ENCODE data around the gene CASP7.

The CASP7 gene

GRCh38 chr10:113712755-113713639, 33.3 kb downstream of the CASP7 start:
- DNase-seq (ENCODE audit: low spot score) = no peak

- no peak for DNase-seq (ENCODE audit: low spot score)
Measured at GRCh38 chr10:113713640-113713982, 33.9 kb downstream of the CASP7 start.

- no peak for DNase-seq (ENCODE audit: low spot score)
Measured at GRCh38 chr10:113716109-113716910, 36.6 kb downstream of the CASP7 start.

- DNase-seq (ENCODE audit: low spot score) = no peak
Measured at GRCh38 chr10:113718969-113719822, 39.5 kb downstream of the CASP7 start.

GRCh38 chr10:113720386-113720785, 40.7 kb downstream of the CASP7 start:
- DNase-seq (ENCODE audit: low spot score) = no peak

GRCh38 chr10:113732160-113732881, 52.6 kb downstream of the CASP7 start:
- no peak for DNase-seq (ENCODE audit: low spot score)

GRCh38 chr10:113732966-113733365, 53.3 kb downstream of the CASP7 start:
- DNase-seq (ENCODE audit: low spot score) = no peak

GRCh38 chr10:113733635-113734034, 53.9 kb downstream of the CASP7 start:
- no peak for DNase-seq (ENCODE audit: low spot score)

- no peak for DNase-seq (ENCODE audit: low spot score)
Measured at GRCh38 chr10:113735913-113736312, 56.2 kb downstream of the CASP7 start.

GRCh38 chr10:113736576-113736975, 56.9 kb downstream of the CASP7 start:
- no peak for DNase-seq (ENCODE audit: low spot score)

- DNase-seq (ENCODE audit: low spot score) = no peak
Measured at GRCh38 chr10:113739031-113739430, 59.3 kb downstream of the CASP7 start.

- DNase-seq (ENCODE audit: low spot score) = no peak
Measured at GRCh38 chr10:113739577-113739976, 59.9 kb downstream of the CASP7 start.

- no peak for DNase-seq (ENCODE audit: low spot score)
Measured at GRCh38 chr10:113740850-113741249, 61.1 kb downstream of the CASP7 start.

- DNase-seq (ENCODE audit: low spot score) = no peak
Measured at GRCh38 chr10:113742466-113742865, 62.8 kb downstream of the CASP7 start.

GRCh38 chr10:113743594-113743993, 63.9 kb downstream of the CASP7 start:
- DNase-seq (ENCODE audit: low spot score) = no peak

- DNase-seq (ENCODE audit: low spot score) = no peak
Measured at GRCh38 chr10:113745374-113745773, 65.7 kb downstream of the CASP7 start.

- DNase-seq (ENCODE audit: low spot score) = no peak
Measured at GRCh38 chr10:113746217-113746957, 66.7 kb downstream of the CASP7 start.

GRCh38 chr10:113751181-113751732, 71.5 kb downstream of the CASP7 start, which contains the start of gene PLEKHS1:
TSS of gene PLEKHS1 (plus strand) at chr10:113751682. CDS start at chr10:113755278, 3,596 bp downstream.
- DNase-seq (ENCODE audit: low spot score) = no peak

GRCh38 chr10:113752553-113752952, 72.8 kb downstream of the CASP7 start:
- no peak for DNase-seq (ENCODE audit: low spot score)

GRCh38 chr10:113753020-113753692, 73.4 kb downstream of the CASP7 start:
- DNase-seq (ENCODE audit: low spot score) = no peak
